ENCODE results near the gene ATP6V0B. TPM values are rescaled to one million over a fixed set of nuclear protein-coding genes. Genes with fewer than 3 reads are reported as not detected.

Gene ATP6V0B
- total and polyA plus RNA-seq, 2 donors (not counting 3 experiments of a cell fraction or from before 2014, with no cell fraction given) = 110 to 325 TPM

DNA sequence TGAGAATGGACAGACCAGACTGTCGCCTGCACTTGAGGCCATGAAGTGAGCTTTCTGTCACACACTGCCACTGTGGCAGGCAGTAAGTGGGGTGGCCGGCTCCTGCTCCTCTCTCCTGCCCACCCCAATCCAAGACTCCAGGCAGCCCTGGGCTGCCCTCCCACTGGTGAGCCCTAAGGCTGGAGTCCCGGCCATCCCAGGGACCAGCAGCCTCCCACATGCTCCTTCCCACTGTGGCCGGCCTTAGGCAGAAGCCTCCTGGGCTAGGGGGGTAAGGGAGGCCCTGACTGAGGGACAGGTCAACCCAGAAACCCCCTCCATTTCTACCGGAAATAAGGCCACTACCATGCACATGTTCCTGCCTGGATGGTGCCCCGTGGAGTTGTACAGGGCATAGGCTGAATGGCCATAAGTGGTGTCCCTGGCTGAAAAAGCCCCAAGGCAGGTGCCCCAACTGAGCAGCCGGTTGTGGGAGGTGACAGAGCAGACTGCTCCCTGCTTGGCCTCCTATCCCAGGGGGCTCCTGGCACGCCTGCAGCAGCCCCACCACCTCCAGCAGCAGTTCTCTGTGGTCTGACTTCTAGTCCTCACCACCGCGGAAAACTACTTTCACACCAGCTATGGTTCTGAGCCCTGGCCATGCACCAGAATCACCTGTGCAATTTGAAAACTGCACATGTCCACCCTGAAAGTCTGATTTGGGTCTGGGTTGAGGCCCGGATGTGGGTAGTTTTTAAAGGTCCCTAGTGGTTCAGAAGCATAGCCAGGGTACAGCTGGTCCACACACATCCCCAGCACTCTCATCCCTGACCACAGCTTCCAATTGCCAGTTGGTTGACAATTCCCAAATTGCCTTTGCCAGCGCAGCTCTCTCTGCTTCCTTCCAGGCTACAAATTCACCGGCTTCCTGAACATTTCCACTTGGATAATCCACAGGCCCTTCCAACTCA, 42.8 kb upstream of the ATP6V0B start:
- no peaks in the 10 kb centered on the region for H3K9me3 ChIP-seq (replicated peaks; ENCODE audit: control insufficient read depth, insufficient read depth, low read length)
- TF ChIP-seq FOS (IDR thresholded peaks at IDR 0.05; ENCODE audit: borderline replicate concordance, insufficient read depth, low read length) = no peak
- no peak for TF ChIP-seq GATA2 (IDR thresholded peaks at IDR 0.05; ENCODE audit: insufficient read depth, insufficient read length, low read depth, low read length)
- no peak for TF ChIP-seq EZH2 (IDR thresholded peaks at IDR 0.05; ENCODE audit: borderline replicate concordance, low read depth, low read length, severe bottlenecking)
- no peak for TF ChIP-seq POLR2A (IDR thresholded peaks at IDR 0.05; ENCODE audit: low read depth, low read length)
- TF ChIP-seq JUN (IDR thresholded peaks at IDR 0.05; ENCODE audit: borderline replicate concordance, insufficient read depth, insufficient read length, low read depth) = no peak
- CTCF ChIA-PET = interaction anchor here (1.2 to 18.1 kb wide), 3 partner anchors 14 to 168 kb away, joined by 3 to 965 read pairs (median 93); partner anchors contain the start of genes ATP6V0B and IPO13
- peaks cover 0 to 9% of the 10 kb centered on the region in 2 experiments for H3K27me3 ChIP-seq (ENCODE audit: control insufficient read depth in 2 of 2, insufficient read depth in 2 of 2, low read length in 2 of 2)
- H3K79me2 ChIP-seq (ENCODE audit: control insufficient read depth, insufficient read depth, low read length) = no peaks in the 10 kb centered on the region
- FAIRE-seq = no peak
- no peak for DNase-seq (ENCODE audit: low read depth, low spot score)
- no peak overlapping the region for H2AFZ ChIP-seq (ENCODE audit: low read depth, low read length)
- dilution Hi-C loops (cut with MboI; ENCODE audit: extremely low pct_ligation_motif_present, low sequenced_read_pairs) = loop anchor here (25.0 kb wide), 1 partner anchor 170 kb away; no protein-coding TSS in a partner anchor
- no peaks in the 10 kb centered on the region for H3K36me3 ChIP-seq (ENCODE audit: control insufficient read depth in 2 of 2, extremely low read depth in 1 of 2, insufficient read depth in 2 of 2, low read length in 2 of 2)
- no peak overlapping the region for H3K4me2 ChIP-seq (ENCODE audit: insufficient read depth, low read length)
- no peak overlapping the region for H3K9ac ChIP-seq (replicated peaks; ENCODE audit: extremely low read depth, insufficient read depth, low read length)
- BruUV-seq (replicated peaks) = no TSS peak
- H3K4me1 ChIP-seq (ENCODE audit: control insufficient read depth, extremely low read depth, insufficient read depth, low read length) = peaks cover 5% of the 10 kb centered on the region
- no peak overlapping the region for H3K4me3 ChIP-seq (replicated peaks in 1 of 3; ENCODE audit: insufficient read depth in 1 of 3, low read depth in 1 of 3, low read length in 3 of 3)
- H4K20me1 ChIP-seq (replicated peaks; ENCODE audit: control insufficient read depth, extremely low read depth, insufficient read depth, low read length) = no peaks in the 10 kb centered on the region
- no peaks in the 10 kb centered on the region for H3K9me1 ChIP-seq (replicated peaks; ENCODE audit: control insufficient read depth, extremely low read depth, insufficient read depth, low read length)
- intact Hi-C loops (cut with micrococcal nuclease) = loop anchor here (5.0 kb wide), 2 partner anchors 80 to 280 kb away; partner anchors contain the start of gene KDM4A
- POLR2A ChIA-PET = interaction anchor here (1.4 kb wide), 1 partner anchor 168 kb away, joined by 4 read pairs; no protein-coding TSS in a partner anchor
- H3K27ac ChIP-seq (ENCODE audit: insufficient read depth, low read depth, low read length) = no peak overlapping the region
